Stimulated activated CD4-positive, alpha-beta T cell treated with anti-CD3 and anti-CD28 coated beads, Interleukin-15, amount 100 ng/mL, for 1 hour (primary cell): ENCODE measurements around the gene ADAMTS8.
"Not testable (repeated sequence)": the region's sequence is repeated elsewhere in the genome, so short reads cannot be mapped to it uniquely, and the experiment has no call there.

ENCODE experiments used
- DNase-seq, 2 donors: peaks; one replicate each; pipeline ENCODE4 v3.0.0-alpha.2; 2020; ENCODE audit warnings: low read depth in 1 of 2, low spot score in 1 of 2

Gene ADAMTS8

GRCh38 chr11:130439876-130440275, 11.5 kb upstream of the ADAMTS8 start:
- DNase-seq, result no peak

GRCh38 chr11:130439160-130439519, 10.7 kb upstream of the ADAMTS8 start:
- no peak for DNase-seq

- DNase-seq, result not testable (repeated sequence)
These were observed 10.2 kb upstream of the ADAMTS8 start for GRCh38 chr11:130438401-130439159.

- DNase-seq, result no peak
These were observed 9.4 kb upstream of the ADAMTS8 start for GRCh38 chr11:130437848-130438247.

GRCh38 chr11:130436171-130436570, 7.8 kb upstream of the ADAMTS8 start:
- no peak for DNase-seq

GRCh38 chr11:130435671-130436070, 7.3 kb upstream of the ADAMTS8 start:
- no peak for DNase-seq

- DNase-seq, result peak; percentile 11 to 33
These were observed 6.3 kb upstream of the ADAMTS8 start for GRCh38 chr11:130434521-130435223.

GRCh38 chr11:130433357-130433756, 4.9 kb upstream of the ADAMTS8 start:
- DNase-seq, result no peak

GRCh38 chr11:130431801-130432200, 3.4 kb upstream of the ADAMTS8 start:
- no peak for DNase-seq

GRCh38 chr11:130431331-130431773, 2.9 kb upstream of the ADAMTS8 start:
- peak; percentile 13 to 46 for DNase-seq

- DNase-seq, result no peak
These were observed 1.6 kb upstream of the ADAMTS8 start for GRCh38 chr11:130429983-130430382.

GRCh38 chr11:130429120-130429681, 792 bp upstream of the ADAMTS8 start:
- no peak for DNase-seq

GRCh38 chr11:130427581-130428315, 661 bp downstream of the ADAMTS8 start:
- no peak for DNase-seq

GRCh38 chr11:130426837-130427341, 1.5 kb downstream of the ADAMTS8 start:
- DNase-seq, result no peak

- no peak for DNase-seq
These were observed 2.1 kb downstream of the ADAMTS8 start for GRCh38 chr11:130426223-130426836.

GRCh38 chr11:130425156-130425555, 3.3 kb downstream of the ADAMTS8 start:
- no peak for DNase-seq

GRCh38 chr11:130424613-130425140, 3.7 kb downstream of the ADAMTS8 start:
- no peak for DNase-seq

- DNase-seq, result no peak
These were observed 4.8 kb downstream of the ADAMTS8 start for GRCh38 chr11:130423541-130424142.

- no peak for DNase-seq
These were observed 6.0 kb downstream of the ADAMTS8 start for GRCh38 chr11:130422251-130422995.

- DNase-seq, result no peak
These were observed 6.7 kb downstream of the ADAMTS8 start for GRCh38 chr11:130421697-130422096.
